Myocyte (in vitro differentiated cells): ENCODE data around the gene IMPDH1. TPM values are rescaled to one million over a fixed set of nuclear protein-coding genes. Genes with fewer than 3 reads are reported as not detected.
A peak's percentile ranks its signal among the peaks of the same experiment; 100 is the strongest.

ENCODE experiments used
- DNase-seq: peaks from one replicate; pipeline ENCODE4 v3.0.0-alpha.2; 2012; ENCODE audit warnings: low read depth
- total RNA-seq: library from RNA; depleted of rRNA; stranded (reverse); fragments of >200 nt; gene quantifications from 2 replicates; pipeline ENCODE4 v1.2.3, GENCODE V29; 2014

IMPDH1 gene
- total RNA-seq, 1 donor from 2014 or later = 34.3 TPM

- DNase-seq = no peak
Measured at GRCh38 chr7:128406314-128407232, 3.2 kb downstream of the IMPDH1 start.

- DNase-seq = peak; percentile 56
Measured at GRCh38 chr7:128405471-128406313, 4.1 kb downstream of the IMPDH1 start.

- DNase-seq = peak; percentile 43
Measured at GRCh38 chr7:128404886-128405470, 4.8 kb downstream of the IMPDH1 start.

GRCh38 chr7:128404143-128404681, 5.6 kb downstream of the IMPDH1 start:
- DNase-seq = no peak

- no peak for DNase-seq
Measured at GRCh38 chr7:128403676-128404075, 6.1 kb downstream of the IMPDH1 start.

- peak; percentile 58 for DNase-seq
Measured at GRCh38 chr7:128402356-128402755, 7.4 kb downstream of the IMPDH1 start.

- no peak for DNase-seq
Measured at GRCh38 chr7:128400566-128400965, 9.2 kb downstream of the IMPDH1 start.

- DNase-seq = no peak
Measured at GRCh38 chr7:128399991-128400390, 9.8 kb downstream of the IMPDH1 start.

- no peak for DNase-seq
Measured at GRCh38 chr7:128398841-128399135, 11.0 kb downstream of the IMPDH1 start.

GRCh38 chr7:128398016-128398840, 11.6 kb downstream of the IMPDH1 start:
- peak; percentile 75 for DNase-seq

GRCh38 chr7:128396357-128396756, 13.4 kb downstream of the IMPDH1 start:
- DNase-seq = no peak

GRCh38 chr7:128395748-128396147, 14.0 kb downstream of the IMPDH1 start:
- DNase-seq = no peak

- DNase-seq = no peak
Measured at GRCh38 chr7:128394904-128395496, 14.8 kb downstream of the IMPDH1 start.

GRCh38 chr7:128393526-128394330, 16.1 kb downstream of the IMPDH1 start:
- no peak for DNase-seq

- DNase-seq = no peak
Measured at GRCh38 chr7:128392446-128393327, 17.1 kb downstream of the IMPDH1 start.

- DNase-seq = no peak
Measured at GRCh38 chr7:128391805-128392204, 18.0 kb downstream of the IMPDH1 start.

GRCh38 chr7:128390871-128391565, 18.8 kb downstream of the IMPDH1 start:
- DNase-seq = no peak
